ENCODE data around the gene GRID1.

DNA sequence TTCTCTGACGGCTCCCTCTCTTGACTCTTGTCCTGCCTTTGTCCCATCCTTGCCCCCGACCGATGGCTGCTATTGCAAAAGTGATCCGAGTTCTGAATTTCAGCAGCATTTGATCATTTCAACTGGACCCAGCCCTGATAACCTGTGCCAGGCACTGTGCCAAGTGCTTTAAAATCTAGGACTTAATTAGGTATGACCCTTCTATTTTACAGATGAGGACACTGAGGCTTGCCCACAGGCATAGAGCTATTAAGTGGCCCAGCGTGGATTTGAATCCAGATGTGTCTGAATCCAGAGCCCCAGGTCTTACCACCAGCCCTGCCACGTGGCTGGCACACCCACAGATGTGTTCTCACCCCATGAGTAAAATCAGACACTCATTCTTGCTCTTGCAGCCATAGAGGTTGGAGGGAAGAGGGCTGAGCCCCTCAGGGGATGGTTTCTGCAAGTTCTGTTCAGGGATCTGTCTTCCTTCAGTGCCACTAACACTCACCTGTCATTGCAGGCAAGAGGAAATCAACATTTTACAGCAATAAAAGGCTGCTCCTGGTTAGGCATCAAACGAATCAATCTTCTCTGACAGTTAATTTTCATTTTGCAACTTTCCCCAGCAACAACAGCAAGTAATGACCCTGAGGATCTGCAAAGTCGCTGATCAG, 101.2 kb downstream of the GRID1 start:
- TF ChIP-seq POLR2AphosphoS5 (IDR thresholded peaks at IDR 0.05; ENCODE audit: low read depth, low read length) (no peak), POLR2A (IDR thresholded peaks at IDR 0.05; ENCODE audit: low read depth, low read length) (no peak)

All from GM12891 (cell line).